CD1c-positive myeloid dendritic cell (primary cell): Measurements from ENCODE around the gene CFAP97D2.

ENCODE experiments used
- DNase-seq: peaks from one replicate; pipeline ENCODE4 v3.0.0-alpha.2; 2016; ENCODE audit errors: extremely low spot score

CFAP97D2 gene

DNA sequence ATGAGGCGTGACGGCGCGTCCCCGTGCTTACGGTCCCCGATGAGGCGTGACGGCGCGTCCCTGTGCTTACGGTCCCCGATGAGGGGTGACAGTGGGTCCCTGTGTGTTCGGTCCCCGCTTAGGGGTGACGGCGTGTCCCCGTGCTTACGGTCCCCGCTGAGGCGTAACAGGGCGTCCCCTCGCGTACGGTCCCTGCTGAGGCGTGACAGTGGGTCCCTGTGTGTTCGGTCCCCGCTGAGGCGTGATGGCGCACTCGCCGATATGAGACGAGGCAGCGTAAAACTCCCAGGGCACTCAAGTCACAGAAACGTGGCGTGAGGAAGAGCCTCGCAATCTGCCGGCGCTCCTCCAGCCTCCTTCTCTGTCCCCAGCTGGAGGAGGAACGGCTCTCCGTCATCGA lies 20.9 kb downstream of the CFAP97D2 start:
- DNase-seq, result no peak

DNA sequence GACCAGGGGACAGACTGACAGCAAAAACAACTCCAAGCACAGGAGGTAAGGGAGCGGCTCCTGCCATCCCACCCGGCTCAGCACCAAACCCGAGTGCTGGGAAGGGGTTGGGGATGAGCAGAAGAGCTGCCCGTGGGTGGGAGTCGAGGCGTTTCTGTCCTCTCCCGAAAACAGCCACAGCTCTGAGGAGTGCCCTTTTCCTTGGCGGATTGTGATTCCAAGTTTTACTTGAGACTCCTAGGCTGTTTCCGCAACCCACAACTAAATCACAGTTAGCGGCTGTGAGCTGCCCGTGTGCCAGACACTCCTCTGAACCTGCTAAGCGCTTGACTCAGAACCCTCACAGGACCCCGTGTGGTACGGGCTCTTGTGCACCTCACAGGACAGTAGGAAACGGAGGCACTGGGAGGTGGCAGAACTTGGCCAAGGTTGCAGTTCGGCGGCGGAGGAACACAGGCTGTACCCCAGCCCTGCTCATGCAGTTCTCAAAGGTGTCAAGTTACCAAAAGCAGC lies 21.4 kb downstream of the CFAP97D2 start:
- no peak for DNase-seq

DNA sequence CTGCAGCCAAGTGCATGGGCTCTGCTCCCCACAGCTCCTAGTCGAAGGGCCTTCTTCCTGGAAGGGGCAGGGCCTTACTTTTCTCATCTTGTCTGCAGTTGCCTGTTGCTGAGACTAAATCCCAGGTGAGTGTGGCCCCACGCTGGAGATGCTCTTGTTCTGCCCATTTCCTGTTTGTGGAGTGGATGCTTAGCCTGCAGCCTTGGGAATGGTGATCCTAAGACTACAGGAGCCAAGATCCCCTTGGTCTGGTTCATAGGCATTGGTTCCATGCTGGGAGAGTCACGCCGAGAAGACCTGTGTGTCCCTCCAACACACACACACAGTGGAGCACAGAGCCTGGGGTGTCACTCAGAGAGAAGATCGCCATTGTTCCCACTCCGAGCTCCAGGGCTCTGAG lies 23.5 kb downstream of the CFAP97D2 start:
- DNase-seq, result no peak

DNA sequence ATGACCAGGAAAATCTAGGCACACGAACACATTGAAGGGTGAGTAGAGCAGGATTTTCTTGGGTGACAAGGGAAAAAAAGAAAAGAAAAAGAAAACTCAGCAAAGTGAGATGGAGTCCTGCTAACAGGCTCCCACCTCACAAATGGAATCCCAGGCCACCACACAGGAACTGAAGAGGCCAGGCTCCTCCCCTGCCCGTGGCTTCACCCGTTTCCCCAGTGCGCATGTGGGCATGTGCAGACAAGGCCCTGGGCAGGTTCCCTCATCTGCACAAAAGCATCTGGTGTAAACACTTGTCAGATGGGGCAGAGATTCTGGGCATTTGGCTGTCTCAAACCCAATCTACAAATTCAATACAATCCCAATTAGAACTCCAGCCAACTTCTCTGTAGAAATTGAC lies 24.5 kb downstream of the CFAP97D2 start:
- no peak for DNase-seq

DNA sequence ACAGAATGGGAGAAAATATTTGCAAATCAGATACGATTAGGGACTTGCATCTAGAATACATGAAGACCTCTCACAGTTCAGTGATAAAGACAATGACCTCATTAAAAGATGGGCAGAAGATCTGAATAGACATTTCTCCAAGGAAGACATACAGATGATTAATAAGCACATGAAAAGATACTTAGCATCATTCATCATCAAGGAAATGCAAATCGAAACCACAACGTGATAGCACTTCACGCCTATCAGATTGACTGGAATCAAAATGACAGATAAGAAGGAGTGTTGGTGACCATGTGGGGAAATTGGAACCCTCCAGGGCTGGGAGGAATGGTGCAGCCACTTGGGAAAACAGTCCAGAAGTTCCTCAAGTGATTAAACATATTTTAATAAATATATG lies 25.8 kb downstream of the CFAP97D2 start:
- DNase-seq, result no peak

DNA sequence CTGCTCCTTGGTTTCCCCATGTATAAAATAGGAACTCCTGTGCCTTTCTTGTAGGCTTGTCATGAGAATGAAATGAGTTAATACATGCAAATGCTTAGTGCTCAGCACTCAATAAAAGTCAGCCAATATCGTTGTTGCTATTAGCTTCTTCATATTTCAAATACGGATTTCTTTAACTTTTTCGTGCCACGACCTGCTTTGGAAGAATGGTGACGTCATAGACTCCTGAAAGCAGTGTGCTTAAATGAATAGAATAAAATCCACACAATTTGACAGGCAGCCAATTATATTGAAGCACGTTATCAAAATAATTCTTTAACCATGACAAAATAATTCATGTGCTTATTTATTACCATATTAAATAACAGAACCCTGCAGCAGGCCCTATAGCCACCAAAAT lies 29.1 kb downstream of the CFAP97D2 start:
- DNase-seq, result no peak

DNA sequence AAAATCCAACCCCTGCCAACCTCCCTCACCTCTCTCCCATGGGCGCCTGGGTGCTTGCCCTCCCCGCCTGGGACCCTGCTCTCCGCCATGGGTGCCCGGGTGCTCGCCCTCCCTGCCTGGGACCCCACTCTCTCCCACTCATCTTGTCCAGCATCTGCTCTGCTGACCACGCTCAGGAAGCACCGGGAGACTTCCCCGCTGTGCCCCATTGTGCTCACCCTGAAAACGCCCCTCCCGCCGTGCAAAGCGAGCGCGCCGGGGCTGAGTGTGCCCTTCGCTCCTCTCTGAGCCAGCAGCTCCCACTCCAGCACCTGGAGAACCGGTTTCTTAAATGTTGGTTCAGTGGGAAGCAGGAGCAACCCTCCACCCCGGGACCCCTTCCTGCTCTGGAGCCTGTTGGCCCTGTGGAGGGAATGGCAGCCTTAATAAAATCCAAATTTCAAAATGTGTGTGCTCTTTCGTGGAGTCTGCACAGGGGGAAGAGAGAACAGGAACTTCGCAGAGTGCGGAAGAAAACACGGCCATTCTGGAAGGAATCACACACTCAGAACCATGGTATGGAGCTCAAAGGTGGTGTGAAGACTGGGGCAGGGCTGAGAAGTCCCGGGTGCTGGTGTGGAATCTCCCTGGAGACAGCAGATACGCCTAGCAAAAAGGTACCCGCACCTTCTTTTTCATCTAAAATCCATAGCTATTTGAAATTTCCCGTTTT lies 32.5 kb downstream of the CFAP97D2 start:
- no peak for DNase-seq

DNA sequence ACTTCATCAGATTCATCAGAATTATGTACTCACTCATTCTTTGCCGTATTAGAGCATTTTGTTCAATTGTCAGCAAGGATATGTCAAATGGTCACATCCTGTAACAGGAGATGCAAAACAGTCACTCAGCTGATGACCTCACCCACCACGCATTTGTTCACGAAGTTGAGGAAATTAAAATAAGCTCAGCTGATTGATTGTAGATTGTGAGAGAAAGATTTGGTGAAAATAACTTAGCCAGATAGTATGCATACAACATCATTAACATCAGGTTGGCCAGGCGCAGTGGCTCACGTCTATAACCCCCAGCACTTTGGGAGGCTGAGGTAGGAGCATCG lies 33.1 kb downstream of the CFAP97D2 start:
- DNase-seq, result no peak

DNA sequence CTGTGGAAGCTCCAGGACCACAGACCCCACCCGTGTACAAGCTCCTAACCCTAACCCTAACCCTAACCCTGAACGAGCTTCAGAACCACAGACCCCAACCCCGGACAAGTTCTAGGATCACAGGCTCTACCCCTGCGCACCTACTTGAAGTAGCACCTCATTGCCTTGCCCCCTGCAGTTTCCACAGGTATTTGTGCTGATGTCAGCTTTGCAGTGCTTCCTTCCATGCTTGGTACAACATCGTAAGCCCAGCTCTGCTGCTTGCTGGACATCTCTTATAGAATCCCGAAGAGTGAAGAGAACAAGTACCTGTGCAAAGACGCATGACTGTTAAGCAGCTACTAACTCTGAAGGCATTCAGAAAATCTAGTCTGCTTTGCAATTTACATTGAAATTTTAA lies 34.9 kb downstream of the CFAP97D2 start:
- DNase-seq, result no peak

DNA sequence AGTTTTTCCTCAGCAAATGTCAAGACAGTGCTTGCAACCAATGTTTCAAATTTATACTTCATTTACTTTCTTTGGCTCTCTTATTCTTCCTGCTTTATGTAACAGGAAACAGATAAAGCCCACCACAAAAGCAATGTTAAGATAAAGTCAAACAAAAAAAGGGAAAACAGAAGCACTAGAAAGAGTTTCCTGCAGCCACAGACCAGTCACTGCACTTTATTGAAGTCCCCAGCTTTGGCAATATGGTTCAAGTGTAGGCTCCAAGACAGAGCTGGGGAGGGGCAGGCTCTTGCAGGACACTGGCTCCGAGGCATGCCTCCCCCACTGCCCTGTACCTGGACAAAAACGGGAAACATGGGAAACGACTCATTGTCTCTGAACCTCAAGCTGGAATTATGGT lies 40.3 kb downstream of the CFAP97D2 start:
- no peak for DNase-seq

DNA sequence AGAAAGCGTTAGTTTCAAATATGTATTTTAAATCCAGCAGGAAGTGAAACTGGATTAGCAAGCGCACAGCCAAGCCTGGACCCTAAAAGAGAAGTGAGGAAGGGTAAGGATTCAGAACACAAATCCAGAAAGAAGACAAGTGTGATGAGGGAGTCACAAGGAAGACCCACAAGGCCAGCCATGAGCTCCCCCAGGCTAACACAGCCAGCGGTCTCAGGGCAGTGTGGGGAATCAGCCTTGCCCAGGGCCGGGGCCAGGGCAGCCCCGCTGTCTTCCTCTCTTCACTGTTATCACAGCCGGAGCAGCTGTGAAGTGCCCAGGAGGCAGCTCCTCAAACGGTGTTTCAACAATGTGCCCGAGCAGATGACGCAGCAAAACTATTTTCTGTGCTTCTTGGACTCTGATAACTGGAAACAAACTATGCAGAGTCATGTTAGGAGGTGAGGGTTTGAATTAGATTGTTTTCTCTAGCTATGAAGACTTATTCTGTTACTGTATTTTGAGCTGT lies 43.5 kb downstream of the CFAP97D2 start:
- peak; percentile 84 for DNase-seq

DNA sequence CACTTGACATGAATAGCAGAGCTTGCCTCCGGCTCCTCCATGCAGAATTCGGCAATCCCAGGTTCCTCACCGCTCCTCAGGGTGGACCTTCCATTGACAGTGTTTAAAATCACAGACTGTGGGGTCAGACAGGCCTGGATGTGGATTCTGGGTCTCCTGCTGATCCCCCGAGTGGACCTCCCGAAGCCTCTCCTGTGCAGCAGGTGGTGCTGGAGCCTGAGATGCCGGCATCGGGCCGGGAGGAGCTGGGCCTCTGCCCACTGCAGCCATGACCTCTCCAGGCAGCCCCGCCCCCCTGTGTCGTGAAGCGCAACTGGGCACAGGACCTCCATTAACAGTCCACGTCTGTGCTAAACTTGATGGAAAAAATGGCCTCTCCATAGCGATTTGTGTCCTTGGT lies 45.1 kb downstream of the CFAP97D2 start:
- no peak for DNase-seq

DNA sequence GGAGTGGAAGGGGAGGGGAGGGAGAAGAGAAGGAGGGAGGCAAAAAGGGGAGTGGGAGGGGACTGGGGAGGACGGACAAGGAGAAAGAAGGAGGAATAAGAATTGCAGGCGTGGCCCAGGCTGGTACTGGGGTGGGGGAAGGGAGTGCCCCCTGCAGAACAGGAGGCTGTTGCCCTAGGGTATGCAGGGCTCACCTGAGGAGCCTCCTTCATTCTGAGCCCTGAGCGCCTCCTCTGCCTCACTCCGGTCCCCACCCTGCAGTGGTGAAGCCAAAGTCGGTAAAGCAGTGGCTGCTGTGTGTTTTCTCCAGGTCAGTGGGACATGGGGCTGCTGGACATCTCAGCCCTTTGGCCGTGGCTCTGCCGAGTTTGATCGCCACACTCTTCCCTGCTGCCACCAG lies 46.6 kb downstream of the CFAP97D2 start:
- DNase-seq, result no peak

DNA sequence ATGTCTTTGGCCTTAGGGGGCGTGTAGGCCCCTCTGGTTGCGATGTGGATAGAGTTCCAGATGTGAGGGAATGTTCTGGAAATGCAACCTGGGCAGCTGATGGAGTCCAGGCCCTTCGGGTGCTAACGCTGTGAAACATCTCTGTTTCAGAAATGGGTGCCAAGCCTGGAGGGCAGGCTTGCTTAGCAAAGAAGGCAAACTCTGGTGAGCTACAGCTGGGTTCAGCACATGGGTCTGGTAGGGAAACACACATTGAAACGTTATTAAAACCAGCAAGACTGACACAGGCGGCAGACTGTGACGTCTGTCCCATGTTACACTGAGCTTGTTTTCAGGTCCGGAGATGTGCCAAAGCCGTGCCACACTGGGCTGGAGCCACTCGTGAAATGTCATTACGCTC lies 47.0 kb downstream of the CFAP97D2 start:
- no peak for DNase-seq

DNA sequence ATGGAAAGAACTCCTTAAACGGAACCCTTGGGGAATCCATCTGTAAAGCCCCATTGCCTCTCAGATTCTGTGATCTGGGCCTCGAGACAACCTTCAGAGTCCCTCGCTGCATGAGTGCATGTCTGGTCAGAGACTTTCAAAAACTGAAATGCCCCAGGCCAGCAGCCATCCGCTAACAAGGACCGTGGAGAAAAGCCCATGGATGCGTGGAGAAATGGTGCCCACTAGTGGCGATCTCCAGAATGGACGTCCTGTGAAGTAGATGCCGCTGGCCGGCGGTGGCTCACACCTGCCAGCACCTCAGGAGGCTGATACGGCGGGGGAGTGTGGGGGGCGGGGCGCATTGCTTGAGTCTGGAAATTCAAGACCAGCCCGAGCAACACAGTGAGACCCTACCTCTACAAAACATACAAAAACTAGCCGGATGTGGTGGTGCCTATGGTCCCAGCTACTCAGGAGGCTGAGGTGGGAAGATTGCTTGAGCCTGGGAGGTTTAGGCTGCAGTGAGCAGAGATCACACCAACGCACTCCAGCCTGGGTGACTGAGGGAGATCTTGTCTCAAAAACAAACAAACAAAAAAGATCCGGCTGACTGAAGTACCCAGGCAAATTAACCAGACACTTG lies 47.8 kb downstream of the CFAP97D2 start:
- DNase-seq, result peak; percentile 87

DNA sequence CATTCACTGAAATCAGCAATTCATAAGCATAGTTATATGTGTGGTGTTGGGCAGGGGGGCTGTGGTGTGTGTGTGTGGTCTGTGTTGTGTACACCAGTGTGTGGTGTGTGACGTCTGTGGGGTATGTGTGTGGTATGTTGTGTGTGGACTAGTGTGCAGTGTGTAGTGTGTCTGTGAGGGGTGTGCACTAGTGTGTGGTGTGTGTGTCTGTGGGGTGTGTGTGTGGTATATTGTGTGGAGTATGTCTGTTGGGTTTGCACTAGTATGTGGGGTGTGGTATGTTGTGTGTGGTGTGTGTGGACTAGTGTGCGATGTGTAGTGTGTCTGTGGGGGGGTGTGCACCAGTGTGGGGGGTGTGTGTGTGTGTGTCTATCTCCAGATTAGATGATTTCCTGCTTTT lies 48.5 kb downstream of the CFAP97D2 start:
- no peak for DNase-seq

DNA sequence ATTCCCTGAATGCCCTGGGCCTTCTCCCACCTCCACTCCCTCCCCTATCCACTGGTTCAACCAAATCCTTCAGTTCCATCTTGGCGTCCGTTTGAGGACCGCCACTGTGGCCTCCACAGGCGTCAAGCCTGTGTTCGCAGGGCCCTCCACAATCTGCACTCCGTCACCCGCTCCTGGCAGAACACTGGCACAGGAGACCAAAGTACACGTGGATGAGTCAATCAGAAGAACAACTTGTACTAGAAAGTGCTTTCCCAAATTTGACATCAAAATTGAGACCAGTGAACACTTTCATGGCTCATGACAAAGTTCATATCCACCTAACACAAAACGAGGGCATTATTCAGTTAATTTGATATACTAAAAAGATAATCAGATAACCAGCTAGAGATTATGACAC lies 49.1 kb downstream of the CFAP97D2 start:
- no peak for DNase-seq

DNA sequence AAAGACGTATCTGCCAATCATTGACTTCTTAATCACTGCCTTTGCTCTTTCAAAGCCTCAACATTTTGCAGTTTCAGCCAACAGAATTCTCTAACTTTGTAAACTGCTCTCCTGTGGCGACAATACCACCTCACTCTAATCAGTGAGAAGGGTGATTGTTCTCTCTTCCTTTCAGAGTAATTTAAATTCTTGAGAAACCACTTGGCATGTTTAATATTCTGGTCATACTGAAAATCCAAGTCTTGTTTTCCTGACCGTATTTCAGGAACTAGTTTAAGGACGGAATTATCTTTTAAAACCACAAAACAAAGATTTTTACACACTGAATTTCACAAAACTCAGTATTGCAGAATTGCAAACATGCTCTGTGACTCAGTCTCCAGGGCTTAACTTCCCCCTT lies 50.4 kb downstream of the CFAP97D2 start:
- peak; percentile 51 for DNase-seq

DNA sequence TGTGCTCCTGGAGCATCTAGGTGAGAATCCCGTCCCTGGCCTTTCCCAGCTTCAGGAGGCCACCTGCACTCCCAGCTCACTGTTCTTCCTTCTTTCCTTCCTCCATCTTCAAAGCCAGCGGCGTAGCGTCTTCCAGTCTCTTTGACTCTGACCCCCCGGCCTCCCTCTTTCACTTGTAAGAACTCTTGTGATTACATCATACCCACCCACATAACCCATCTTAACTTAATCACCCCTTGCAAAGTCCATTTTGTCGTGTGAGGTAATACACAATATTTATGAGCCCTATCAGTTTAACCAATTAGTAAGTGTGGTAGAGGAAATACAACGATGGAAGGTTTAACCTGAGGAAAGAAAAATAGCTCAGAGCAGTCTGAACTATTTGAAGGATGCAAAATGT lies 51.1 kb downstream of the CFAP97D2 start:
- peak; percentile 42 for DNase-seq

DNA sequence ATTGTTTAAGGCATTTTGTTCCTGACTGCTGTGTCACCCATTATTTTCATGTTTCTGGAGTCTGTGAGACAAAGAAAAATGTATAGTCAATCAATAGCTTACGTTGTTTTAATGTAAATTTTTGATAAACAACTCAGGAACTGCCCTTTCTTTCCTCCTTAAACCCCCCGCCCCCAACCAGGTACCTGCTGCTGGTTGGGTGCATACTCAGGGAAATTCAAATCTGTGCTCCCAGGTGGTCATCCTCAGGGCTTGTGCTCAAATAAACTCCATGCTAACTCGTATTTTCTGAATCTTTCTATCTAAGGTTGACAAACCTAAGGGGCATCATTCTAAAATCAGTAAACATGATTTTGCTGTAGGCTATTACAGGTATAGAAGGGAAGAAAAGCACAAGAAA lies 51.5 kb downstream of the CFAP97D2 start:
- DNase-seq, result no peak

DNA sequence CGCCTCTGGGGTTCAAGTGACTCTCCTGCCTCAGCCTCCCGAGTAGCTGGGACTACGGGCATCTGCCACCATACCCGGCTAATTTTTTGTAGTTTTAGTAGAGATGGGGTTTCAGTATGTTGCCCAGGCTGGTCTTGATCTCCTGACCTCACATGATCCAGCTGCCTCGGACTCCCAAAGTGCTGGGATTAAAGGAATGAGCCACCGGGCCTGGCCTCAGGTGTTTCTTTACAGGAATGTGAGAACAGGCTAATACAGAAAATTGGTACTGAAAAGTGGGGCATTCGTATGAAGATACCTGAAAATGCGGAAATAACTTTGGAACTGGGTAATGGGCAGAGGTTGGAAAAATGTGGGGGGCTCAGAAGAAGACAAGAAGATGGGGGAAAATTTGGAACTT lies 52.8 kb downstream of the CFAP97D2 start:
- DNase-seq, result no peak

DNA sequence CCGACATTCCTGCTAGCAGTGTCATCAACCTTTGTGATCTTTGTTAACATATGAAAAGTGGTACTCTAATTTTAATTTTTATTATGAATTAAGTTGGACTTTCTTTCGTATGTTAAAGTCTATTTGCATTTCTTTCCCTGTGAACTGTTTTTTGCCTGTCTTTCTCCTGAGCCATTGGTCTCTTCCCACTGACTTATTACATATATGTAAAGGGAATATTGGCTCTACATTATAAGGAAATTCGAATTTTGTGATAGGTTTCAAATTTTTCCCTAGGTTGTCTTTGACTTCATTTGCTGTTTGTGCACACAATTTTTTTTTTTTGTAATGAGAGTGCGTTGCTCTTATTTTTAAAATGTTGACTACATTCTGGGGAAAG lies 55.2 kb downstream of the CFAP97D2 start:
- no peak for DNase-seq

DNA sequence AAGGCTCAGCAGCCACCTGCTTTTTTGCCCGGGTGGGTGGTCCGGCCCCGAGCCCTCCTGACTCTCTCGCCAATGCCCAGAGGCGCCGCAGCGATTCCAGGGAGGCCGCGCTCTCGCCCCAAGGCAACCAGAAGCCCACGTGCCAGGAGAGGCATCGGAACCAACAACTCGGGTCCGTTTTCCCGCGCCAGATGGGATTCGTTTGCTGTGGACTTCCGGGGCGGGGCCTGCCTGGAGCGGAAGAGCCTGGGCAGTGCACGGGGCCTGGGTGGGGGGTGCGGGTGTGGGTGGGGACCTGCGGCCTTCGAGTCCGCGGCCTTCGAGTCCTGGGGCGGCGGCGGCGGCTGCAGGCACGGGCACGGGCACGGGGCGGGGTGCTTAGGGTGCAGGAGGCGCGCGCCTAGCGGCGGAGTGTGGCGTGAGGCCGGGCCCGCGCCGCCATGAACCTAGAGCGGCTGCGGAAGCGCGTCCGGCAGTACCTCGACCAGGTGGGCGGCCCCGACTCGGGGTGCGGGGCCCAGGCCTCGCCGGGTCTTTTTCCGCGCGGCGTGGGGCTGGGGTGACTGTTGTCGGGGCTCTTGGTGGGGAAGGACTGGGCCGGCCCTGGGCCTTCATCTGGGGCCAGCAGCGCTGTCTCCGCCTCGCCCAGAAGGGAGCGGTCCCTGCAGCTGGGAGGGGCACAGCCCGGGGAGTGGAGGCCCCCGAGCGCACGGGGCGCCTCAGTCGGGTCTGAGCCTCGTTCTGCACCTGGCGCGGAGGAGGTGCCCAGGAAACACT lies 55.8 kb downstream of the CFAP97D2 start, which contains the start of gene CDC16:
Gene CDC16, plus strand, starts transcription at position 253 of the 777 bp plus-strand sequence. Its CDS starts 188 bp downstream, at position 441.
- peak; percentile 90 for DNase-seq
